Naive thymus-derived CD4-positive, alpha-beta T cell (primary cell): ENCODE data around the gene NELFB. TPM values are rescaled to one million over a fixed set of nuclear protein-coding genes. Genes with fewer than 3 reads are reported as not detected.
A peak's percentile ranks its signal among the peaks of the same experiment; 100 is the strongest.

Experiments
- ATAC-seq: fragments of 150-1000 bp; cut with Tn5 transposase; 2 replicates; pipeline ENCODE4 v1.10.0; 2021; ENCODE audit warnings: mild to moderate bottlenecking, moderate library complexity
- CTCF ChIA-PET: fragments of 350-600 bp; sonication (Branson Sonifier 250); formaldehyde crosslinking; loops from one replicate; lab custom pipeline; 2021; ENCODE audit warnings: antibody characterized with exemption; lab: Charles Lee
- POLR2A ChIA-PET: fragments of 350-600 bp; sonication (Branson Sonifier 250); formaldehyde crosslinking; loops from one replicate; lab custom pipeline; 2021; ENCODE audit warnings: antibody characterized with exemption, inconsistent platforms; lab: Charles Lee
- DNase-seq, 9 donors: peaks; one replicate each; pipeline versions ENCODE4 v3.0.0 to v3.0.0-alpha.2; 2020 to 2022; ENCODE audit warnings: mixed read lengths in 1 of 9
- H3K27ac ChIP-seq: one replicate; pipeline ENCODE4 v1.7.0; 2013; ENCODE audit warnings: mild to moderate bottlenecking, low read depth, low read length, moderate library complexity
- H3K27me3 ChIP-seq, 2 donors: one replicate each; pipeline ENCODE4 v1.7.0; 2013; ENCODE audit warnings: low read length in 2 of 2, mild to moderate bottlenecking in 2 of 2, moderate library complexity in 2 of 2; ENCODE audit not compliant: control insufficient read depth in 2 of 2, insufficient read depth in 2 of 2
- H3K36me3 ChIP-seq, 3 experiments: 1 replicate in 2 of 3; 2 replicates in 1 of 3; pipeline ENCODE4 v1.7.0; 2013; ENCODE audit warnings: low read length in 3 of 3, mild to moderate bottlenecking in 3 of 3, moderate library complexity in 1 of 3; ENCODE audit not compliant: insufficient read depth in 3 of 3, control insufficient read depth in 2 of 3
- H3K4me1 ChIP-seq, 2 donors: one replicate each; pipeline ENCODE4 v1.7.0; 2013; ENCODE audit warnings: low read length in 2 of 2, mild to moderate bottlenecking in 2 of 2, moderate library complexity in 1 of 2; ENCODE audit not compliant: control insufficient read depth in 2 of 2, insufficient read depth in 2 of 2
- H3K4me3 ChIP-seq: 2 replicates; pipeline ENCODE4 v1.7.0; 2013; ENCODE audit warnings: mild to moderate bottlenecking, low read length
- H3K9me3 ChIP-seq, 3 experiments: 1 replicate in 2 of 3; 2 replicates in 1 of 3; pipeline ENCODE4 v1.7.0; 2013; ENCODE audit warnings: low read length in 3 of 3; ENCODE audit not compliant: control insufficient read depth in 2 of 3
- H3K27ac Mint-ChIP-seq, 9 donors: one replicate each; pipeline ENCODE4 v1.8.0; 2020 to 2022; ENCODE audit warnings: mixed read lengths in 9 of 9, mild to moderate bottlenecking in 8 of 9, moderate library complexity in 5 of 9, inconsistent platforms in 2 of 9
- H3K27me3 Mint-ChIP-seq, 5 donors: one replicate each; pipeline ENCODE4 v1.8.0; 2021 to 2022; ENCODE audit warnings: mixed read lengths in 5 of 5, mild to moderate bottlenecking in 1 of 5
- H3K36me3 Mint-ChIP-seq, 5 donors: one replicate each; pipeline ENCODE4 v1.8.0; 2020 to 2022; ENCODE audit warnings: mixed read lengths in 5 of 5, mild to moderate bottlenecking in 3 of 5, inconsistent platforms in 1 of 5
- H3K4me1 Mint-ChIP-seq, 7 donors: one replicate each; pipeline ENCODE4 v1.8.0; 2020 to 2022; ENCODE audit warnings: mixed read lengths in 7 of 7, mild to moderate bottlenecking in 3 of 7, inconsistent platforms in 1 of 7
- H3K4me3 Mint-ChIP-seq, 10 donors: one replicate each; pipeline ENCODE4 v1.8.0; 2020 to 2022; ENCODE audit warnings: mild to moderate bottlenecking in 10 of 10, mixed read lengths in 10 of 10, moderate library complexity in 6 of 10, inconsistent platforms in 2 of 10
- H3K9me3 Mint-ChIP-seq, 11 donors: one replicate each; pipeline ENCODE4 v1.8.0; 2020 to 2022; ENCODE audit warnings: mixed read lengths in 11 of 11, mild to moderate bottlenecking in 4 of 11, inconsistent platforms in 1 of 11, moderate library complexity in 1 of 11
- intact Hi-C, 2 donors: fragments of 100-400 bp; cut with micrococcal nuclease; formaldehyde crosslinking; loops; one replicate each; pipeline ENCODE4 v1.15.1; 2023
- polyA plus RNA-seq, 2 donors: library from polyadenylated mRNA; unstranded; fragments of 300-500 nt; fragmentation: Illumina TruSeq; gene quantifications; one replicate each; pipeline ENCODE4 v1.2.3, GENCODE V29; 2021
- total RNA-seq, 6 experiments: library from RNA in 5 of 6; stranded (reverse) in 5 of 6; gene quantifications; 1 replicate in 5 of 6; 2 replicates in 1 of 6; pipeline ENCODE4 v1.2.3 and lab custom pipeline; 2021 to 2026

Gene NELFB
- total and polyA plus RNA-seq, 7 experiments from 2014 or later, result 22.9 to 64.2 (median 38.9) TPM

DNA sequence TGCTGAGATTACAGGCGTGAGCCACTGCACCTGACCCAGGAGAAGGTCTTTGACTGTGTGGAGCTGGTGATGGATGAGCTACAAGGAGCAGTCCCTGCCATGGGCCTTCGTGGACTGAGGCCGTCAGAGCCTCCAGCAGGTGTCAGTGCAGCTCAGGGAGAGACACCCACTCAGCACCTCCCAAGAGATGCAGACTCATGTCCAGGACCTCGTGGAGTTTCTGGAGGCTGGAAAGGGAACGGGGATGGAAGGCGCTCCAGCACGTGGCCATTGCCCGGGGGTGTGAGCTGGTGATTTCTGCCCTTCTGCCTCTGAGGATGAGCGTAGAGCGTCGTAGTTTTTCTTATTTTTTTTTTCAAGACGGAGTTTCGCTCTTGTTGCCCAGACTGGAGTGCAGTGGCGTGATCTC is 31.9 kb downstream of the NELFB start:
- DNase-seq, result peak in 2 of 9 donors; percentile 8 to 29
- Histone ChIP-seq H3K27me3 (no peaks in the 10 kb centered on the region), H3K36me3 (no peaks in the 10 kb centered on the region), H3K9me3 (no peaks in the 10 kb centered on the region), H3K27ac (no peak overlapping the region), H3K4me1 (no peaks in the 10 kb centered on the region), H3K4me3 (no peak overlapping the region)
- Mint-ChIP-seq H3K27me3 (peaks cover 0 to 4% (median 0%) of the 10 kb centered on the region in 5 donors), H3K36me3 (peaks cover 0 to 3% (median 0%) of the 10 kb centered on the region in 5 donors), H3K27ac (peak overlapping the region in 1 of 9 donors; percentile 31), H3K4me1 (peaks cover 0 to 9% (median 0%) of the 10 kb centered on the region in 7 donors), H3K9me3 (peaks cover 0 to 4% (median 0%) of the 10 kb centered on the region in 11 donors), H3K4me3 (peak overlapping the region in 1 of 10 donors; percentile 25)
- intact Hi-C loops, result loop anchor here in 1 of 2 donors (1.0 kb wide), 1 partner anchor 158 kb away; no protein-coding TSS in a partner anchor
- ATAC-seq, result peak; percentile 56
- ChIA-PET CTCF (interaction anchor here (0.6 to 1.2 kb wide), 2 partner anchors 13 to 244 kb away, joined by 3 to 7 read pairs; no protein-coding TSS in a partner anchor), POLR2A (interaction anchor here (0.6 to 1.0 kb wide), 2 partner anchors 46 to 239 kb away, joined by 3 read pairs; partner anchors contain the start of gene TUBB4B)

GRCh38 chr9:137293094-137293481 is 38.0 kb downstream of the NELFB start:
- POLR2A ChIA-PET, result no interaction called here
- H3K9me3 Mint-ChIP-seq, result no peaks in the 10 kb centered on the region
- DNase-seq (no peak), ATAC-seq (no peak)
- H3K27ac Mint-ChIP-seq, result no peak overlapping the region
- H3K4me3 ChIP-seq, result no peak overlapping the region
- intact Hi-C loops, result loop anchor here in 1 of 2 donors (5.0 kb wide), 1 partner anchor 234 kb away; no protein-coding TSS in a partner anchor
- peaks cover 0 to 6% of the 10 kb centered on the region in 2 donors for H3K4me1 ChIP-seq
- peak overlapping the region in 1 of 10 donors; percentile 58 for H3K4me3 Mint-ChIP-seq
- H3K36me3 Mint-ChIP-seq, result no peaks in the 10 kb centered on the region
- H3K9me3 ChIP-seq, result no peaks in the 10 kb centered on the region
- H3K27me3 Mint-ChIP-seq, result peaks cover 22 to 30% (median 23%) of the 10 kb centered on the region in 5 donors
- H3K27ac ChIP-seq, result no peak overlapping the region
- peaks cover 0 to 13% (median 8%) of the 10 kb centered on the region in 7 donors for H3K4me1 Mint-ChIP-seq
- CTCF ChIA-PET, result no interaction called here
- H3K36me3 ChIP-seq, result no peaks in the 10 kb centered on the region
- peaks cover 0 to 12% of the 10 kb centered on the region in 2 donors for H3K27me3 ChIP-seq

DNA sequence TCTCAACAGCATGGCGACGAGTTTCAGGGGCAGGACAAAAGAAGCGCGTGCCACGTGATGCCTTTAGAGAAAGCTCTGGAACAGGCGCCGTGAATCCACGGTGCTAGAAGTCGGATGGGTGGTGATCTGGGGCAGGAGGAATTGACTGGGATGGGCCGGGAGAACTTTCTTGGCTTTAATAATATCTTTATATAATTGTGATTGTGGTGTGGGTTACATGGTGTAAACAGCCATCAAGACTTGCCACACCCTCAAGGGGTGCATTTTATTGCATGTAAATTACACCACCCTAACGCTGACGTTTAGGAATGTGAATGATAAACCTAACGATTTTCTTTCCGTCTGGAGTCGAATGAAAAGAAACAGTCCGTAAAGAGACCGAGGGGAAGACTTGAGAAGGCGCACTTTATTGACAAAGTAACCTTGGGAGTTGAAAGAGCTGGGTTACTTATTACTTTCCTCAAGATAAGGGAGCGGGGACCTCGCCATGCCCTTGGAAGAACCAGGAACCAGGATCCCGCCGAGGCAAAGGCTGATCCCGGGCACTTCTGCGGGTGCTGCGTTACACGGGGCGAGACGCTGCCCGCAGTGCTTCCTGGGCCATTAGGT is 38.5 kb downstream of the NELFB start:
- Mint-ChIP-seq H3K27me3 (peaks cover 22 to 32% (median 23%) of the 10 kb centered on the region in 5 donors), H3K4me3 (peak overlapping the region in 3 of 10 donors; percentile 26 to 58 (median 52))

GRCh38 chr9:137294091-137294680 is 39.1 kb downstream of the NELFB start:
- Mint-ChIP-seq H3K36me3 (no peaks in the 10 kb centered on the region), H3K27ac (no peak overlapping the region), H3K27me3 (peaks cover 22 to 38% (median 23%) of the 10 kb centered on the region in 5 donors), H3K9me3 (no peaks in the 10 kb centered on the region), H3K4me3 (peak overlapping the region; percentile 11 to 76 (median 54)), H3K4me1 (peaks cover 0 to 13% (median 8%) of the 10 kb centered on the region in 7 donors)
- intact Hi-C loops, result loop anchor here (2.0 to 5.0 kb wide), 3 partner anchors 113 to 233 kb away; no protein-coding TSS in a partner anchor
- Histone ChIP-seq H3K4me3 (no peak overlapping the region), H3K36me3 (no peaks in the 10 kb centered on the region), H3K27me3 (peaks cover 3 to 21% of the 10 kb centered on the region in 2 donors), H3K27ac (no peak overlapping the region), H3K9me3 (no peaks in the 10 kb centered on the region), H3K4me1 (peaks cover 0 to 6% of the 10 kb centered on the region in 2 donors)
- DNase-seq (no peak), ATAC-seq (peak; percentile 51)
- ChIA-PET POLR2A (no interaction called here), CTCF (interaction anchor here (0.6 kb wide), 1 partner anchor 403 kb away, joined by 3 read pairs; no protein-coding TSS in a partner anchor)

More for the DNA sequence above, 38.5 kb downstream of the NELFB start:
- Histone ChIP-seq H3K27ac (no peak overlapping the region), H3K4me1 (peaks cover 0 to 6% of the 10 kb centered on the region in 2 donors), H3K27me3 (peaks cover 0 to 15% of the 10 kb centered on the region in 2 donors), H3K9me3 (no peaks in the 10 kb centered on the region), H3K4me3 (no peak overlapping the region), H3K36me3 (no peaks in the 10 kb centered on the region)
- ChIA-PET POLR2A (no interaction called here), CTCF (no interaction called here)
- DNase-seq (no peak), ATAC-seq (no peak)
- Mint-ChIP-seq H3K27ac (no peak overlapping the region), H3K9me3 (no peaks in the 10 kb centered on the region), H3K36me3 (no peaks in the 10 kb centered on the region), H3K4me1 (peaks cover 0 to 13% (median 8%) of the 10 kb centered on the region in 7 donors)
- intact Hi-C loops, result loop anchor here (2.0 to 5.0 kb wide), 3 partner anchors 113 to 234 kb away; no protein-coding TSS in a partner anchor

- peak overlapping the region; percentile 11 to 76 (median 54) for H3K4me3 Mint-ChIP-seq
- H3K4me3 ChIP-seq, result peak overlapping the region; percentile 27
- H3K27ac ChIP-seq, result no peak overlapping the region
- ChIA-PET POLR2A (no interaction called here), CTCF (interaction anchor here (0.6 kb wide), 1 partner anchor 403 kb away, joined by 3 read pairs; no protein-coding TSS in a partner anchor)
- no peak overlapping the region for H3K27ac Mint-ChIP-seq
- peaks cover 22 to 41% (median 23%) of the 10 kb centered on the region in 5 donors for H3K27me3 Mint-ChIP-seq
- DNase-seq (no peak), ATAC-seq (peak; percentile 17)
- H3K9me3 ChIP-seq, result no peaks in the 10 kb centered on the region
- intact Hi-C loops, result loop anchor here (1.0 to 5.0 kb wide), 4 partner anchors 112 to 233 kb away; no protein-coding TSS in a partner anchor
- peaks cover 0 to 6% of the 10 kb centered on the region in 2 donors for H3K4me1 ChIP-seq
- H3K27me3 ChIP-seq, result peaks cover 7 to 26% of the 10 kb centered on the region in 2 donors
- H3K36me3 ChIP-seq, result no peaks in the 10 kb centered on the region
- no peaks in the 10 kb centered on the region for H3K9me3 Mint-ChIP-seq
- H3K36me3 Mint-ChIP-seq, result no peaks in the 10 kb centered on the region
- H3K4me1 Mint-ChIP-seq, result peaks cover 0 to 13% (median 8%) of the 10 kb centered on the region in 7 donors
Observed at GRCh38 chr9:137294681-137295237, 39.6 kb downstream of the NELFB start.

DNA sequence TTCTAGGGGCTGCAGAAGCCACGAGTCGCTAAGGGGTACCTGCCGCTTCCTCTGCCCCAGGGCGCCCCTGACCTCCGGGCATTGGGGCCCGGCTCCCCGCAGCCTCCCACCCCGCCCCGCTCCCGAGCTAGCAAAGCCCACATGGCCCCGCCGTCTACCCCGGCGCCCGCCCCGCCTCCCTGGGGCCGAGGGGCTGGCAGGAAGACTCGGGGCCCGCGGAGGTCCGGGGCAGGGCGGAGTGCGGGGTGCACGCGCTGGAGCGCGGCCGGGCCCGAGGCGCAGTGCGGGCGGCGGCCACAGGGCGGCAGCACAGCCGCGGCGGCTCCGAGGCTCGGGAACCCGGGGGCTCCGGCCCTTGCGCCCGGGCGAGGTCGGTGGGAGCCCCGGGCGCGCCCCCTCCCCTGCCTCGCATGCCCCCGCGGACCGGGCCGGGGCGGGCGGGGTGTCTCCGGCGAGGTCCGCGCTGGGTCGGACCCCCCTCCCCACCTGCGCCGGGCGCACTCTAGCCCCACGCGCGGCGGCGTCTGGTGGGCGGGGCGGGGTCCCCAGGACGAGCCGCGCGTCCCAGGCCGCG is 40.2 kb downstream of the NELFB start:
- DNase-seq (peak in 7 of 9 donors; percentile 36 to 80 (median 54)), ATAC-seq (peak; percentile 92)
- no peaks in the 10 kb centered on the region for H3K9me3 ChIP-seq
- Mint-ChIP-seq H3K27ac (no peak overlapping the region), H3K27me3 (peaks cover 22 to 45% (median 26%) of the 10 kb centered on the region in 5 donors), H3K36me3 (no peaks in the 10 kb centered on the region), H3K4me1 (peaks cover 0 to 15% (median 9%) of the 10 kb centered on the region in 7 donors), H3K9me3 (no peaks in the 10 kb centered on the region), H3K4me3 (peak overlapping the region in 8 of 10 donors; percentile 5 to 76 (median 54))
- intact Hi-C loops, result loop anchor here (1.0 to 2.0 kb wide), 3 partner anchors 111 to 149 kb away; no protein-coding TSS in a partner anchor
- no peaks in the 10 kb centered on the region for H3K36me3 ChIP-seq
- peak overlapping the region; percentile 27 for H3K4me3 ChIP-seq
- peaks cover 12 to 30% of the 10 kb centered on the region in 2 donors for H3K27me3 ChIP-seq
- ChIA-PET POLR2A (no interaction called here), CTCF (no interaction called here)
- H3K27ac ChIP-seq, result no peak overlapping the region
- peaks cover under 1 to 6% of the 10 kb centered on the region in 2 donors for H3K4me1 ChIP-seq
